Osteocyte (in vitro differentiated cells): ENCODE results near the gene LUC7L. TPM values are rescaled to one million over a fixed set of nuclear protein-coding genes. Genes with fewer than 3 reads are reported as not detected.

ENCODE experiments used
- DNase-seq: peaks from one replicate; pipeline ENCODE4 v3.0.0; 2021; ENCODE audit warnings: mixed read lengths; ENCODE audit not compliant: unreplicated experiment; ENCODE audit errors: extremely low spot score
- H3K27ac Mint-ChIP-seq: one replicate; pipeline ENCODE4 v1.8.0; 2021; ENCODE audit warnings: mild to moderate bottlenecking, mixed read lengths; ENCODE audit not compliant: unreplicated experiment
- H3K27me3 Mint-ChIP-seq: one replicate; pipeline ENCODE4 v1.8.0; 2021; ENCODE audit warnings: mixed read lengths; ENCODE audit not compliant: unreplicated experiment
- H3K36me3 Mint-ChIP-seq: one replicate; pipeline ENCODE4 v1.8.0; 2021; ENCODE audit warnings: mixed read lengths; ENCODE audit not compliant: unreplicated experiment
- H3K4me1 Mint-ChIP-seq: one replicate; pipeline ENCODE4 v1.8.0; 2021; ENCODE audit warnings: mixed read lengths; ENCODE audit not compliant: unreplicated experiment
- H3K4me3 Mint-ChIP-seq: one replicate; pipeline ENCODE4 v1.8.0; 2021; ENCODE audit warnings: mild to moderate bottlenecking, moderate library complexity, mixed read lengths; ENCODE audit not compliant: unreplicated experiment
- H3K9me3 Mint-ChIP-seq: one replicate; pipeline ENCODE4 v1.8.0; 2021; ENCODE audit warnings: mixed read lengths; ENCODE audit not compliant: unreplicated experiment
- total RNA-seq: library from RNA; stranded (reverse); gene quantifications from 2 replicates; pipeline ENCODE4 v1.2.1, GENCODE V29; 2021
- TF ChIP-seq, protein P1 (sequence below): fragments of 200-600 bp; sonication (generic); IDR thresholded peaks from 2 replicates; pipeline ENCODE4 v1.5.0; 2021; ENCODE audit warnings: antibody characterized with exemption, mild to moderate bottlenecking, moderate library complexity

LUC7L gene
- total RNA-seq, 1 donor from 2014 or later: 104 TPM

DNA sequence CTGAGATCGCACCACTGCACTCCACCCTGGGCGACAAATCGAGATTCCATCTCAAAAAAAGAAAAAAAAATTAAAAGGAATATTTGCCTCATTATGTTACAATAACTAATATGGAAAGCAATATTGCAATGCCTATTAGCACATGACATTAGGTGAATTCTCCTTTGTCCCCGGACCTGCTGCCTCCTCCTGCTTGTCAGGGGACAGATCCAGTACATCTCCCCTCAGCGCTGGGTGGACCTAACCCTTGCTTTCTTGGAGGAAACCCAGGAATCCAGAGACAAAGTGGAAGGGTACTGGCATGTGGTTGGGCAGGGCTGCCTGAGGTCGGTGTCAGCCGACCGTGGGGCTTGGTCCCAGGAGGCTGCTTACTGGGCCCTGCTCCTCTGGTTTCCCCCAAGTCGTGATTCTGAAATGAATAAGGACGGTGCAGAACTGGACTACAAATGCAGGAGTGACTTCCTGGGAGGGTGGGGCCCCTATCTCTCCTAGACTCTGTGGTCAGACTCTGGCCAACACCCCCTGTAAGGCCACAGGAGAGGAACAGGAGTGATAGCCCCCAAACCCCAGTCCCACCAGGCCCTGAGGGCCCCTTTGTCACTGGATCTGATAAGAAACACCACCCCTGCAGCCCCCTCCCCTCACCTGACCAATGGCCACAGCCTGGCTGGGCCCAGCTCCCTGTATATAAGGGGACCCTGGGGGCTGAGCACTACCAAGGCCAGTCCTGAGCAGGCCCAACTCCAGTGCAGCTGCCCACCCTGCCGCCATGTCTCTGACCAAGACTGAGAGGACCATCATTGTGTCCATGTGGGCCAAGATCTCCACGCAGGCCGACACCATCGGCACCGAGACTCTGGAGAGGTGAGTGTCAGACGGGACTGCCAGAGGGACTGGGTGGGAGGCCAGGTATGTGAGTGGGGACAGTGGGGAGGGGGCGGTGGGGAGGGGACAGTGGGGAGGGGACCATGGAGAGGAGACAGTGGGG lies 76.8 kb downstream of the LUC7L start, which contains the start of gene HBZ:
TSS of gene HBZ (plus strand) at position 504 of the 988 bp plus-strand sequence. CDS start at position 770, 266 bp downstream.
- no peak within 1 kb of the TSS for H3K4me3 Mint-ChIP-seq
- H3K4me1 Mint-ChIP-seq: peaks cover 21% of the 10 kb centered on the region
- no peak for DNase-seq
- no peak within 1 kb of the TSS for H3K27ac Mint-ChIP-seq
- peaks cover 10% of the 10 kb centered on the region for H3K27me3 Mint-ChIP-seq
- no peaks in the 10 kb centered on the region for H3K9me3 Mint-ChIP-seq
- no peaks in the 10 kb centered on the region for H3K36me3 Mint-ChIP-seq
- TF ChIP-seq, protein P1, sequence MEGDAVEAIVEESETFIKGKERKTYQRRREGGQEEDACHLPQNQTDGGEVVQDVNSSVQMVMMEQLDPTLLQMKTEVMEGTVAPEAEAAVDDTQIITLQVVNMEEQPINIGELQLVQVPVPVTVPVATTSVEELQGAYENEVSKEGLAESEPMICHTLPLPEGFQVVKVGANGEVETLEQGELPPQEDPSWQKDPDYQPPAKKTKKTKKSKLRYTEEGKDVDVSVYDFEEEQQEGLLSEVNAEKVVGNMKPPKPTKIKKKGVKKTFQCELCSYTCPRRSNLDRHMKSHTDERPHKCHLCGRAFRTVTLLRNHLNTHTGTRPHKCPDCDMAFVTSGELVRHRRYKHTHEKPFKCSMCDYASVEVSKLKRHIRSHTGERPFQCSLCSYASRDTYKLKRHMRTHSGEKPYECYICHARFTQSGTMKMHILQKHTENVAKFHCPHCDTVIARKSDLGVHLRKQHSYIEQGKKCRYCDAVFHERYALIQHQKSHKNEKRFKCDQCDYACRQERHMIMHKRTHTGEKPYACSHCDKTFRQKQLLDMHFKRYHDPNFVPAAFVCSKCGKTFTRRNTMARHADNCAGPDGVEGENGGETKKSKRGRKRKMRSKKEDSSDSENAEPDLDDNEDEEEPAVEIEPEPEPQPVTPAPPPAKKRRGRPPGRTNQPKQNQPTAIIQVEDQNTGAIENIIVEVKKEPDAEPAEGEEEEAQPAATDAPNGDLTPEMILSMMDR: no peak

DNA sequence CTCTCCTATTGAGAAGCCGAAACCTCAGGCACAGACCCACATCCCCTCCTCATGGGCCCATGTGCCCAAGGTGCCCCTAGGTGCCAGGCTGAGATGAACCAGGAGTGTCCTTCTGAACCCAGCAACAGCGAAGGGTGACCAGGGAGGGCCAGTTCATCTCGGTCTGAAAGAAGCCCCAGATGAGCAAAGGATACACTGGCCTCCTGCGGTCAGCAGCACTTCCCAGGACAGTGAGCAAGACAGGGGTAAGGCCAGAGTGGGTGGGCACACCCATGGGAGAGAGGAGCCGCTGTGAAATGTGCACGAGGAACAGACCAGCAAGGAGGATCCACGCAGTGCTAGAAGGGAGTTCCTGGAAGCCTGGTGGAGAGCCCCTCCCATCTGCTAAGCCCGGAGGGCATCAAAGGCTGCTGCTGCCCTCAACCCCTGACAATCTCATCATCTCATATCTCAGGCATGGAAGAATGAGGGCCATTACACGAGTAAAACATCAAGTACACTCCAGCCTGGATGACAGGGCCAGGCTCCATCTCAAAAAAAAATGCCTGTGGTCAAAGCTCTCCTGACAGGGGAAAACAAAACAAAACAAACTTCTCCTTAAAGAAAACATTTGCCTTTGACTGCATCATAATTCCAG lies 80.1 kb downstream of the LUC7L start:
- TF ChIP-seq, protein P1: no peak
- no peak overlapping the region for H3K4me3 Mint-ChIP-seq
- no peaks in the 10 kb centered on the region for H3K9me3 Mint-ChIP-seq
- no peaks in the 10 kb centered on the region for H3K36me3 Mint-ChIP-seq
- no peak for DNase-seq
- H3K4me1 Mint-ChIP-seq: peaks cover 16% of the 10 kb centered on the region
- peaks cover 7% of the 10 kb centered on the region for H3K27me3 Mint-ChIP-seq
- H3K27ac Mint-ChIP-seq: peak overlapping the region; percentile 0

DNA sequence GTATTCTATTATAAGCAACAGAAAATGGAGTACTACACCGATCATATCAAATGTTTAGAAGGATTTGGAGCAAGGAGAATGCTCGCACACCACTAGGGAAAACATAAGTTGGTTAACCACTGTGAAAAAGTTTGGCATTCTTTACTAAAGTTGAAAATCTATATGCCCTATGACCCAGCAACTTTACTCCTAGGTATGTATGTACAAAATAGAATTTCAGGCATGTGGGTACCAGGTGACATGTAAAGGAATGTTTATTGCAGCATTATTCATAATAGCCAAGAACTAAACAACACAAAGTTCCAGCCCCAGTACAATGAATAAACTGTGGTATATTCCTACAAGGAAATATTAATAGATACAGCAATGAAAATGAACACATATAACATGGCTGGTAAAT lies 82.6 kb downstream of the LUC7L start:
- Mint-ChIP-seq H3K27me3 (peaks cover 10% of the 10 kb centered on the region), H3K36me3 (no peaks in the 10 kb centered on the region), H3K27ac (no peak overlapping the region), H3K9me3 (no peaks in the 10 kb centered on the region), H3K4me3 (no peak overlapping the region), H3K4me1 (peaks cover 16% of the 10 kb centered on the region)
- DNase-seq: no peak
- TF ChIP-seq, protein P1: no peak

DNA sequence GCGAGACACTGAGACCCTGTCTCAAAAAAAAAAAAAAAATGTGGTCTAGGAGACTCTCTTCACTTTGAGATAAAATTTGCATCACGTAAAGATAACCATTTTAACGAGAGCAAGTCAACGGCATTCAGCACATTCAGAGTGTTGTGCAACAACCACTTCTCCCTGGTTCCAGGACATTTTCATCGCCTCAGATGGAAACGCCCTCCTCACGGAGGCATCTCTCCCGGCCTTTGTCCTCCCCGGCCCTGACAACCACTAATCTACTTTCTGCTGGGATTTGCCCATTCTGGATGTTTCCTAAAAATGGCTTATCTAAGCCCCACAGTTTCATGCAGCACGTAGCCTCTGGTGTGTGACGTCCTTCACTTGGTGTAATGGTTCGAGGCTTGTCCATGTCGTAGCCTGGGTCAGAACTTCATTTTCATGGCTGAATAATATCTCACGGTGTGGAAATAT lies 84.4 kb downstream of the LUC7L start:
- Mint-ChIP-seq H3K27ac (no peak overlapping the region), H3K4me1 (peaks cover 16% of the 10 kb centered on the region), H3K27me3 (peaks cover 7% of the 10 kb centered on the region), H3K9me3 (no peaks in the 10 kb centered on the region), H3K36me3 (no peaks in the 10 kb centered on the region), H3K4me3 (no peak overlapping the region)
- no peak for DNase-seq
- TF ChIP-seq, protein P1: no peak

DNA sequence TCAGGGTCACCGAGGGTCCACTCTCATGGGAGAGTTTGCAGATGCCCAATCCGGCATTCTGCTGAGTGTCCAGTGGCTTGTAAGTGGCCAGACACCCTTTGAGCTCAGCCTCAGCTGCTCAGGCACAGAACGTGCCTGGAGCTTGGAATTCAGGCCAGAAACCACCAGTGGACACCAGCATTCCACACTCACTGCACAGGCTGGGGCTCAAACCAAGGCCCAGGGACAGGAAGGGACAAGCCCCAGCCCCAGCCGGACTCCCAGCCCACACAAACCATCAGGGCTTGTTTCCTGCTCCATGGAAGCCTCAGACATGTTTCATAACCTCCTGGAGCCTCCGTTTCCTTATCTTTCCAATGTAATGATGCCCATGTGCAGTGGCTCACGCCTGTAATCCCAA lies 85.8 kb downstream of the LUC7L start:
- peaks cover 10% of the 10 kb centered on the region for H3K4me1 Mint-ChIP-seq
- TF ChIP-seq, protein P1: no peak
- H3K9me3 Mint-ChIP-seq: no peaks in the 10 kb centered on the region
- DNase-seq: no peak
- H3K36me3 Mint-ChIP-seq: no peaks in the 10 kb centered on the region
- H3K27me3 Mint-ChIP-seq: peaks cover 7% of the 10 kb centered on the region
- no peak overlapping the region for H3K27ac Mint-ChIP-seq
- no peak overlapping the region for H3K4me3 Mint-ChIP-seq
